Measurements from ENCODE around the gene MAP3K7CL.

Gene MAP3K7CL

DNA sequence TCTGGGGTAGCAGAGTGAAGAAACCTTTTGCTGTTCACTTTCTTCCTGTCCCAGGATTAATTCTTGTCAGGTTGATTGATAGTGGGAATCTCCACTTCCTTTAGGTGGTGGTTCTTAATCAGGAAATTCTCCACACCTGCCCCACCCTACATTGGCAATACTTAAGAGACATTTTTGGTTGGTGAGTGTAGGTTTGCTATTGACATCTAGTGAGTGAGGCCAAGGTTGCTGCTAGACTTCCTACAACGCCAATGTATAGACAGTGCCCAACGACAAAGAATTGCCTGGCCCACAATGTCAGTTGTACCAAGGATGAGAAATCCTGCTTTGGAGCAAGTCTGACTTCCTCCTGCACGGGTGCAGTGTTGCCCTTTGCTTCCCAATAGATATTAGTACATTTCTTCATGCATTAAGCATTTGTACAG lies 38.5 kb downstream of the MAP3K7CL start:
- DNase-seq (ENCODE audit: low spot score), result no peak

DNA sequence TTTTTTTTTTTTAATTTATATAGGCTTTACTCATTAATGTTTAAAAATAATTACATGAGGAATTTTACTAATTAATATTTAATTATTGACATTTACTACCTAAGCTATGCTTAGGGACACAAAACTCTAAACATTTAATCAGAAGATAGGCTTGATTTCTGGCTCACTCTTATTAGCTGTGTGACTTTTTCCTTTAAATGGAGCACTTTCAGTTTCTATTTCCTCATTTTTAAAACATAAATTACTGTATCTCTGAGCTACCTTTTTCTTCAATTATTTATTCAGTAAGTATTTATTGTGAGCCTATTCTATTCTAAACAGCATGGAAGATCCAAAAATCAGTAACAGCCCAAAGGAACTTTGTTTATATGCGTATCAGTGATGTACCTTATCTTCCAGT lies 40.5 kb downstream of the MAP3K7CL start:
- no peak for DNase-seq (ENCODE audit: low spot score)

DNA sequence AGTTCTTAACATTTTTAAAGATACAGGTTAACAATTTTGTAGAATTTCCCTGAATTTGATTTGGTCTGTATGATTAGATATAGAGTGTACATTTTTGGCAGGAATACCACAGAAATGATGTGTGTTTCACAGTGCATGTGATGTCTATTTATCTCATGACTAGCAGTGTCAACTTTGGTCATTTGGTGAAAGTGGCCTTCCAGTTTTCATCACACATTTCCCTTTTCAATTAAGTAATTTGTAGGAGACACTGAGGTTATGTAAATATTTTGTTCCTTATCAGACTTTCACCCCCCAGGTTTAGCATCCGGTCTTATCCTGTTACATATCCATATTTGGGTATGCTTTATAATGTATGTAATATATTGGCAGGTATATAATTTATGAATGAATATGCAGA lies 41.8 kb downstream of the MAP3K7CL start:
- DNase-seq (ENCODE audit: low spot score), result no peak

DNA sequence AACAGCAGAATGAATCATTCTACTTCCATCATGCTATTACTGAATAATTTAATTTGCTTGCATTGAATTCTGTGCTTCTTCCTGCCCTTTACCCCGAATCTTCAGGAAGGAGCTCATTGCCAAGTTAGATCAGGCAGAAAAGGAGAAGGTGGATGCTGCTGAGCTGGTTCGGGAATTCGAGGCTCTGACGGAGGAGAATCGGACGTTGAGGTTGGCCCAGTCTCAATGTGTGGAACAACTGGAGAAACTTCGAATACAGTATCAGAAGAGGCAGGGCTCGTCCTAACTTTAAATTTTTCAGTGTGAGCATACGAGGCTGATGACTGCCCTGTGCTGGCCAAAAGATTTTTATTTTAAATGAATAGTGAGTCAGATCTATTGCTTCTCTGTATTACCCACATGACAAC lies 44.2 kb downstream of the MAP3K7CL start:
- no peak for DNase-seq (ENCODE audit: low spot score)

DNA sequence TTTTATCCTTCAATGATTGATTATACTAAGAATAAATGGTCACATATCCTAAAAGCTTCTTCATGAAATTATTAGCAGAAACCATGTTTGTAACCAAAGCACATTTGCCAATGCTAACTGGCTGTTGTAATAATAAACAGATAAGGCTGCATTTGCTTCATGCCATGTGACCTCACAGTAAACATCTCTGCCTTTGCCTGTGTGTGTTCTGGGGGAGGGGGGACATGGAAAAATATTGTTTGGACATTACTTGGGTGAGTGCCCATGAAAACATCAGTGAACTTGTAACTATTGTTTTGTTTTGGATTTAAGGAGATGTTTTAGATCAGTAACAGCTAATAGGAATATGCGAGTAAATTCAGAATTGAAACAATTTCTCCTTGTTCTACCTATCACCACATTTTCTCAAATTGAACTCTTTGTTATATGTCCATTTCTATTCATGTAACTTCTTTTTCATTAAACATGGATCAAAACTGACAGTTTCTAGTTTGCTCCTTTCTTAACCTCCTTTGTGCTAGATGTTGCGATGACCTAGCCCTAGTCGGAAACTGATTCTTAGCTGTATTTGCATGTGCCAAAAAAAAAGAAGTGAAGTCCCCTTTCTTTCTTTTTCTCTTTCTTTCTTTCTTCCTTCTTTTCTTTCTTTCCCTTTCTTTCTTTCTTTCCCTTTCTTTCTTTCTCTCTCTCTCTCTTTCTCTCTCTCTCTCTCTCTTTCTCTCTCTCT lies 45.1 kb downstream of the MAP3K7CL start:
- no peak for DNase-seq (ENCODE audit: low spot score)

DNA sequence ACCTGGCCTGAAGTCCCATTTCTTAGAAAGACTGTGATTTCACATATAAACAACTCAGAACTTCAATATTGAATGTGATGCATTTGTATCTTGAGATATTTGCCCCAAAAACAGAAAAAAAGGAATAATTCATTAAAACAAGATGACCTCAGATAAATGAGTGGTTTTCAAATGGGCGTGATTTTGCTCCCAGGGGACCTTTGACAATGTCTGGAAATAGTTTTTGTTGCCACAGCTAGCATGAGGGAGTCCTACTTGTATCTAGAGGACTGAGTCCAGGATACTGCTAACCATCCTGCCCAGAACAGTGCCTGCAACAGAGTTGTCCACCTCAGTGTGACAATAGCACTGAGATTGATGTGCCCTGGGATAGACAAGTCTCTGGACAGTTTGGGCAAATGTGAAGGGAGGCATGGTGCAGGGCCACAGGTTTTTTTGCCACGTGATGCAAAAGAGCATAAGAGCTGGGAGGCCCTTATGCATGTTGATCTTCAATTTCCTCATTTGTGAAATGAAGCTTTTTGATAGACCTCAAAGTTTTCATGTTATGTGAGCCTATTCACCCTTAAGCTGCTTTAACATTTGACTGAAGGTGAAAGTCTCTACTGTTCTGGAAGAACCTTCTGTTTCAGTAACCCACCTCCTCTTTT lies 46.2 kb downstream of the MAP3K7CL start:
- DNase-seq (ENCODE audit: low spot score), result no peak

DNA sequence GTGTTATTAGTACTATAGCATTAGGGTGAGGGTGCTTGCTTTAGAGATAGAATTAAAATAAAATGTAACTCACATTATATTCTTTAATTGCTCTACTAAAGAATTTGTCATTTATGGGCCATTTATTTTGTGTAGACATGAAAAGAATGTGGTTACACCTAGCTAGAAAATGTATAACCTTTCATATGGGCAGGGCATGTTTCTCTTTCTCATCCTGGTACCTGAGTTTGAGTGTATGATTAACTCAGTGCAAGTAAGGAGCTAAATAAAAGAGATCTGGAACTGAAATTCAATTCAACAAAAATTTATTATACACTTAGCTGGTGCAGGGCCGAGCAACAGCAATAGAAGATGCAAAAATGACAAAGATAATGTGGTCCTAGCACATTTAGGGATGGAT lies 47.4 kb downstream of the MAP3K7CL start:
- no peak for DNase-seq (ENCODE audit: low spot score)

DNA sequence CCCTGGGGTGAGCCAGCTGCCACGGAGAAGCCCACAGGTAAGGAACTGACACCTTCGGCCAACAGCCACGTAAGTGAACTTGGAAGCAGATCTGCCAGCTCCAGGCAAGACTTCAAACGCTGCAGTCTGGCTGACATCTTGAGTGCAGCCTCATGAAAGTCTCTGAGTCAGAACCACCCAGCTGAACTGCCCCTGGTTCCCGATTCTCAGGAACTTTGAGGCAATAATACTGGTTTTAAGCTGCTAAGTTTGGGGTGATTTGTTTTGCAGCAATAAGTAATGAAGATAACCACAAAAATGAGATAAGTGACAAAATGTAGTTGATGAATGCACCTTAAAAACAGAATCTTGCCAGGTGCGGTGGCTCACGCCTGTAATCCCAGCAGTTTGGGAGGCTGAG lies 48.5 kb downstream of the MAP3K7CL start:
- DNase-seq (ENCODE audit: low spot score), result no peak

DNA sequence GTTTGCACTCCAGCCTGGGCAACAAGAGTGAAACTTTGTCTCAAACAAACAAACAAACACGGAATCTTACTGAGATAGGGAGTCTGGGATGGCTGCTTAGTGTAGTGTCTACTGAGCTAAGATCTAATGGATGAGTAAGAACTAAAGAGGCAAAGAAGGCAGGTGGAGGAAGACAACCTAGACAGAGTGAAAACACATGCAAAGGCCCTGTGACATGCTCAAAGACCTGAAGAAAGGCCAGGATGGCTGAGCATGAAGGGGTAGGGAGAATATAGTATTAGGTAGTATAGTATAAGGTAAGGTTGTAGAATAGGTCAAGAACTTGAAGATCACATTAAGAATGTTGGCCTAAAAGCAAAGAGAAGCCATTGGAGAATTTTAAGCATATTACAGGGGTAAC lies 49.1 kb downstream of the MAP3K7CL start:
- DNase-seq (ENCODE audit: low spot score), result no peak

DNA sequence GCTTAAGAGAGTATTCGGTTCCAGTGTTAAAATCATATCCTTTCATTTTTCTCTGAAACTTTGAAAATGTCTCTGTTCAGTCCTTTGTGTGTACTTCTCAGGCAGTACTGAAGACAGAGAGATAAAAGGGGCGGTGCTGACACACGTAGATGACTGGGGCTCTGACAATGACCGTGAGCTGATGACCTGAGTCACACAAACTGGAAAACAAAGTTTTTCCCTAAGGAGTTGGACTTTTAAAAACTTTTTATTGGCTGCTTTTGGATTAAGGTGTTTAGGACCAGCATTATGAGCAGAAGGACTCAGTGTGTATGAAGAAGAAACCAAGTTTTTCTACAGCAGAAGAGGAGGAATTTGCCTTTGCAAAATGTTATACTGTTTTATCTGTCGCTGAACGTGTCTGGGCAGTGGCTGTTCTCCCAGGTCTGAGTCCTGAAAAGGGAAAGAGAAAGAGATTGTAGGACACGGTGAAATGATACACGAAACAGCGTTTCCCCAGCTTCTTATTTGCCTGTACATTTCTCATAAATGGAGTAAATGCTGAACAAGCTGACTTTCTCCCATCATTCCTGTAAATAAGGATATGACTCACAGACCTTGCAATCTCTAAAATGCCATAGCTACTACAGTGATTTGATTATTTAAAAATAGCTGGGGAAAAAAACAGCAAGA lies 51.5 kb downstream of the MAP3K7CL start:
- no peak for DNase-seq (ENCODE audit: low spot score)

DNA sequence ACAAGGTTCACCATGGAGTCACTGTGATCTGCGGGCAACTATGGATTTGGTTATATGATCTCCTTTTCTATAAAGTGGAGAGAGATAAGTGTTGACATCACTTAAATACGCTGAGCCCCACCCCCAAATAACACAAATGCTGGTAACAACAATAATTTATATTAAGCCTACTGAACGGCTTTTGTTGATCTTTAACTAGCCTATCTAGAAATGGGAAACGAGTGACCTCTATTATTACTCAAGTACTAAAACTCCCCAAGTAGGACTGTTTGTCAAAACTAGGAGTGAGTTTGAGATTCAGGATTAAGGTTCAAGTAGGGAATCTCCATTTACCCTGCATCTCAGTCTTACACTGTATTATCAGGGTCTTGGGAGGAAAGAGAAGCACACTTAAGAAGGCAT lies 52.2 kb downstream of the MAP3K7CL start:
- no peak for DNase-seq (ENCODE audit: low spot score)

DNA sequence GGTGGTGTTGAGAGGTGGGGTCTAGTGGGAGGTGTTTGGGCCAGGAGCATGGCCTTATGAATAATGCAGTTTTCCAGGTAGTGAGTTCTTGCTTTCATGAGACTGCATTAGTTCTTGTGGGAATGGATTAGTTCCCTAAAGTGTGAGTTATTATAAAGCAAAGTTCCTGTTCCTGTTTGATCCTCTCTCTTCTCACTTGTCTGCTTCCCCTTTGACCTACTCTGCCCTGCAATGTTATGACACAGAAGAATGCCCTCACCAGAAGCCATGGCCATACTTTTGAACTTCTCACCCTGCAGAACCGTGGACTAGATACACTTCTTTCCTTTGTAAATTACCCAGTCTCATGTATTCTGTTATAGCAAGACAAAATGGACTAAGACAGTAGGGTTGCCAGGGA lies 53.6 kb downstream of the MAP3K7CL start:
- DNase-seq (ENCODE audit: low spot score), result no peak

DNA sequence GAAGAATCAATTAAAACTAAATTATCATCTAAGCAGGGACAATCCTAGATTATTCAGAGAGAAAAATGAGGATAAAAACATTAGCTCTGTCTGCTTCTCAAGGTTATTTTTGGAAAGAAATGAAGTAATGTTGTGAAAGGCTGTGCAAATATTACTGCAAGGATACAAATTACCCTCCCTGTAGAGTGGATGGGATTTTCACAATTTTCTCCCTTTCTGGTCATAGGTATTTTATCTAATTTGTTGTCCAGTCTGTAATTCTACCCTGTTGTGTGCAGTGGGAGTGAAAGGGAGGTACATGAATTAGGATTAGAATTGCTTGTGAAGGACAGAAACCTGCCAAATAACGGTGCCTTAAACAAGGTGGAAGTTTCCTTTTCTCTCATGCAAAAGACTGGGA lies 54.7 kb downstream of the MAP3K7CL start:
- no peak for DNase-seq (ENCODE audit: low spot score)

DNA sequence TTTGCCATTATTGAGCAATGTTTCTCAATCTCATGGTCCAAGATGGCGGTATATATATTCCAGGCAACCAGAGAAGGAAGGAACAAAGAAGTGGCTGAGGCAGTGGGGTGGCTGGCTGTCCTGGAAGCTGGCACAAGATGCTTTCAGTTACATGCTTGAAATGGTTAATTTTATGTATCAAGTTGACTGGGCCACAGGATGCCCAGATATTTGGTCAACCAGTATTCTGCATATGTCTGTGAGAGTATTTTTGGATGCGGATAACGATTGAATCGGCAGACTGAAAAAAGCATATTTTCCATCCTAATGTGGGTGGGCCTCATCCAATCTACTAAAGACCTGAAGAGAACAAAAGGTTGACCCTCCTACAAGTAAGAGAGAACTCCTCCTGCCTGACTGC lies 55.2 kb downstream of the MAP3K7CL start:
- no peak for DNase-seq (ENCODE audit: low spot score)

DNA sequence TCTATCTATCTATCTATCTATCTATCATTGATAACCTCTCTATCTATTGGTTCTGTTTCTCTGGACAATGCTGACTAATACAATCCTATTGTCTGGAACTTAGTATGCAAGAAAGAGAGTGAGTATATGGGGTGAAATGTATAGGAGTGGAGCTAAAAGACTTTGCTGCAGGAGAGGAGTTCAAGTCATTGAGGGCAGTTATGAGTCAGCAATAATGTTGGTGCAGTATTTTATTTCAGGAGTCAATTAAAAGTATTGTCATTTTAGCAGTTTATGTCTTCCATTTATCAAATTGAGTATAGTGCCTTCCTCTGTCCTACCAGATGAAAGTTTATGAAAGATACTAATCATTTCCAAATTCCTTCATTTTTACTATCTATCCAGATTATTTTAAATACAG lies 55.8 kb downstream of the MAP3K7CL start:
- no peak for DNase-seq (ENCODE audit: low spot score)

DNA sequence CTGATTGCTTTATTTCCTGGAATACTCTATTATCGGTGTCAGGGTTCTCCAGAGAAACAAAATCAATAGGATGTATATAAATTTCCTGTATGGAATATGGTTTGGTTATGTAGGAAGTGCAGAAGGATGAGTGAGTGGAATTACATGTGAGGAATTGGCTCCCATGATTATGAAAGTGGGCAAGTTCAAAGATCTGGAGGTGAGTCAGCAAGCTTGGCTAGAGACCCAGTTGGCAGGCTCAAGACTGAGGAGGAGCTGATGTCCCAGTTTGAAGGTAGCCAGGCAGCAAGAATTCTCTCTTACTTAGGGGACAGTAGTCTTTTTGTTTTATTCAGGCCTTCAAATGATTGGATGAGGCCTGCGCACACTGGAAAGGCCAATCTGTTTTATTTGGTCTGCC lies 57.5 kb downstream of the MAP3K7CL start:
- DNase-seq (ENCODE audit: low spot score), result no peak

DNA sequence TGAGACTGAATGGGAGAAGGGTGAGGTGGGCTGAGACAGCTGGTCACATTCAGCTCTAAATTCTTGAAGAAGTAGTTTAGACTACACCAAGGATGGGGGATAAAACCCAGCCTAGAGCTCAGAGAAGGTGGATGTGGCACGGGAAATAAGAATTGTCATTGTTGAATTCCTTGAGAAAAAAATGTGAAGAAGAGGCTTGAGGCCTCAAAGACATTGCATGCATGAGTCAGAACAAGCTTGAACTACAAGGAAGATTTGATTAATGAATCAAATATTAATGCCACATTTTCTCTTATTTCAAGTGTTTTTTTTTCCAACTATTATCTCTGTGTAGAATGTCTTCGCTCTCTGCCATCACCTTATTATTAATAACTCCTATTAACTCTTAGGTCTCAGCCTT lies 58.9 kb downstream of the MAP3K7CL start:
- DNase-seq (ENCODE audit: low spot score), result no peak

DNA sequence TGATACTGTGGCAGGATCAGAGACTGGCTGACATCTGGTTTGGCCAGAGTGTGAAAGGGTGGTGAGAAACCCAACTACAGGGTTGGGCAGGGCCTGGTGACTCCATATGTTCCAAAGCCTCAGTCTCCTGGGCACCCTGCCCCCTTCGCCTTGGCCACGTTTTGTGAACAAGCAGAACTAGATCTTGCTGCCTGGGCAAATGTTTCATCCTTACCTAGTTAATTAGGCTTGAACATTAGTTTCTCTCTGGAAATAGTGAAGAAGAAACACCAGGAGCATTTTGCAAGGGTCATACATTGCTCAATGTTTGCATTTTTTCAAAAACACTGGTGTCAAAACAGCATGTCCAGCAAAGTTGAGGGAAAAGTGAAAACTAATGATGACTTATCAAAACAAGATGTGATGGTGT lies 60.5 kb downstream of the MAP3K7CL start:
- DNase-seq (ENCODE audit: low spot score), result no peak

DNA sequence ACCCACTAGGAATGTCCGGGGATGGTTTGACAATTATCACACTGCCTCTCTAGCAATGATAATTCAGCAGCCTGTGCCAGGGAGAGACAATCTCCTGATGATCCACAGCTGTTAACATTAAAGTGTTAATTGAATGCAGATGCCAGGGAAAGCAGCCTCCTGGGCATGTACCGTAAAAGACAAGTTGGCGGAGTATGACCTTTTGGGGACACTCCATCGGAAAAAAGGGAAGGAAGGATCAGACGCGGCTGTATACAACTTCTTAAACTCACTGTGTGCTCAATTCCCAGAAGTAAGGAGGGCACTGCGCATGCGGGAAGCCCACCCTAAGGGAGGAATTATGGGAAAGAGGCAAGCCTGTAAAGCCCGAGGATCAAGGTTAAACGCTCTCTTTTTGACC lies 62.6 kb downstream of the MAP3K7CL start:
- DNase-seq (ENCODE audit: low spot score), result no peak

DNA sequence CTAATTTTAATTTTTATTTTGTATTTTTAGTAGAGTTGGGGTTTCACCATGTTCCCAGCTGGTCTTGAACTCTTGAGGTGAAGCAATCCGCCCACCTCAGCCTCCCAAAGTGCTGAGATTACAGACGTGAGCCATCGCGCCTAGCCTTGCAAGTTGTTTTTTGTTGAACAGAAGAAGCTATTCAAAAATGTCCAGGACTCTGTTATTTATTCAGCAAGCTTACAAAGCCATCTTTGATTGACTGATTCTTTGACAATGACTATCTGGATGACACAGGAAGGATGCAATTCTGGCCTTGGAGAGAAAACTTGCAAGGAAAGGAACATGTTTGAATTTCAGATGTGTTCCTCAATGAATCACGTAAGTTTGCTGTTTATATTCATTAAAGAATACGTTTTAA lies 63.5 kb downstream of the MAP3K7CL start:
- DNase-seq (ENCODE audit: low spot score), result no peak

DNA sequence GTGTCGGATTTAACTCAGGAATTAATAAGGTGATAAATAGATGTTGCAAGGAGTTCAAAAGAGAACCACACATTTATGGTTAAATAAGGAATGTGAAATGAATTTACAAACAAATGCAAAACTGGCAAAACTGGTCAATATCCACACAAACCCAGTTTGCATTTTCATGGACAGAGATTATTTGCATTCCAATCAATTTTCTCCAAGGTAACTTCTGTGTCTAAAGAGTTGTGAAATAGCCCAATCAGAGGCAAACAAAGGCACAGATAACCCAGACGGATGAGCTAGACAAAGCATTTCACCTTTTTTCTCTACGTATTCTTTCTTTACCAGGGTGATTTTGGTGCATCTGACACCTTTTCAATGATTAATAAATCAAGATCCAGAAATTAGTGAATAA lies 63.9 kb downstream of the MAP3K7CL start:
- no peak for DNase-seq (ENCODE audit: low spot score)

DNA sequence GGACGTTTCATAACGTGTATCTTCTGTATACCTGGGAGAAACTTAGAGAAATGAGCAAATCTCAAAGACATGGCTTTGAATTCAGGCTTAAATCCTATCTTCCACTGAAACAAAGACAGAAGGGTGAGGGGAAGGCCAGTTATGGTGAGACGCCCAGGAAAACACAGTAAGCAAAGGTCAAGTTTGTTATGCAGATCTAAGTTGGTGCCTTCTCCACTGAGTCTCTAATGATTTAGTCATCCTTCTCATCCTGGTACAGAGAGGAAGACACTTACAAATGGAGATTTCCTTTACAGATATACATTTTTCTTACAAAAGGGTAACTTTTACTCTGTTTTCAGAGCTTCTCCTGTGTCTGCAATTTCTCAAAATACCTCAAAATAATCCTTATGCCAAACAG lies 64.4 kb downstream of the MAP3K7CL start:
- no peak for DNase-seq (ENCODE audit: low spot score)

DNA sequence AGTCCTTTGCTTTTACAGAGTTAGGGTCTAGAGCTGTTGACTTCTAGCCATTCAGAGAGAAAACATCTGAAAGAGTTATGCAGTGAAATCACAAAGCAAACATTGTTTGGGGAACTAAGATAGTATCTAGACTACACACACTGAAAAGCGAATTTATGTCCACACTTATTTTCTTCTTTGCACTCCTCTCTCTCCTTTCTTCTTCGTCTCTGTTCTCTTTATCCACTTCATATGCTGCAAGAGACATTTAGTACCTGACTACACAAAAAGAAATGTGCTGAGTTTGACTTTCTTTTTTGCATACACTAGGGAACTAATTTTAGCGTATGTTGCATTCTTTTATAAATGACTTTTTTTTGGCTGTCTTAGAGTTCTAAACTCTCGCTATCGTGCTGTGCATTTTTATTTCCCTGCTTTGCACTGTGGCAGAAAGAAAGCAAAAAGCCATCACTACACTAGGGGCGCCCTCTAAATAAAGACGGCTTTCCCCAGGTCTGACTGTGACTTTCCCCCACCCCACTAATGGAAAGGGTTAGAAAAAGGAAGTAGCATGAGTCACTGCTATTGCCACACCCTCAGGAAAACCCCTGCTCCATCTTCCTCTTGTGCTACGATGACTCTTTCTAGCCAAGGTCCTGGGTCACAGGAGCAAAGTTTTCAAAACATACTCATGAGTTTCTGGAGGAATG lies 65.7 kb downstream of the MAP3K7CL start:
- no peak for DNase-seq (ENCODE audit: low spot score)
